HG02642 (cell line): ENCODE results near the gene MDK.
"Not testable (repeated sequence)": the region's sequence is repeated elsewhere in the genome, so short reads cannot be mapped to it uniquely, and the experiment has no call there.

ENCODE experiments used
- ATAC-seq: cut with Tn5 transposase; IDR thresholded peaks from one replicate; pipeline ENCODE4 v1.9.1; 2021; ENCODE audit warnings: mild to moderate bottlenecking; ENCODE audit not compliant: unreplicated experiment, poor library complexity

MDK gene

GRCh38 chr11:46366661-46367161, 14.8 kb upstream of the MDK start:
- ATAC-seq: no peak

GRCh38 chr11:46367244-46367915, 14.1 kb upstream of the MDK start:
- peak; percentile 47 for ATAC-seq

- ATAC-seq: no peak
Observed at GRCh38 chr11:46367916-46368267, 13.6 kb upstream of the MDK start.

- no peak for ATAC-seq
Observed at GRCh38 chr11:46369458-46370152, 11.9 kb upstream of the MDK start.

GRCh38 chr11:46370253-46370652, 11.2 kb upstream of the MDK start:
- no peak for ATAC-seq

- not testable (repeated sequence) for ATAC-seq
Observed at GRCh38 chr11:46371262-46371661, 10.2 kb upstream of the MDK start.

- no peak for ATAC-seq
Observed at GRCh38 chr11:46372086-46372485, 9.4 kb upstream of the MDK start.

GRCh38 chr11:46372501-46372900, 9.0 kb upstream of the MDK start:
- not testable (repeated sequence) for ATAC-seq

GRCh38 chr11:46373787-46374740, 7.4 kb upstream of the MDK start:
- ATAC-seq: no peak

- no peak for ATAC-seq
Observed at GRCh38 chr11:46374815-46375214, 6.7 kb upstream of the MDK start.

- no peak for ATAC-seq
Observed at GRCh38 chr11:46375392-46376101, 5.9 kb upstream of the MDK start.

- ATAC-seq: no peak
Observed at GRCh38 chr11:46376258-46377050, 5.0 kb upstream of the MDK start.

GRCh38 chr11:46377290-46377689, 4.2 kb upstream of the MDK start:
- ATAC-seq: no peak

- ATAC-seq: no peak
Observed at GRCh38 chr11:46377831-46378230, 3.6 kb upstream of the MDK start.

GRCh38 chr11:46378296-46378695, 3.2 kb upstream of the MDK start:
- no peak for ATAC-seq

- ATAC-seq: no peak
Observed at GRCh38 chr11:46378811-46379481, 2.5 kb upstream of the MDK start.

GRCh38 chr11:46379482-46380293, 1.8 kb upstream of the MDK start:
- ATAC-seq: not testable (repeated sequence)
